CD4-positive, alpha-beta memory T cell (primary cell): ENCODE results near the gene APOC1. TPM values are rescaled to one million over a fixed set of nuclear protein-coding genes. Genes with fewer than 3 reads are reported as not detected.

Experiments
- CTCF ChIA-PET: fragments of 350-600 bp; sonication (Branson Sonifier 250); formaldehyde crosslinking; loops from one replicate; lab custom pipeline; 2021; ENCODE audit warnings: inconsistent platforms; ENCODE audit not compliant: partially characterized antibody; lab: Charles Lee
- POLR2A ChIA-PET: fragments of 350-600 bp; sonication (Branson Sonifier 250); formaldehyde crosslinking; loops from one replicate; lab custom pipeline; 2021; ENCODE audit not compliant: partially characterized antibody; lab: Charles Lee
- DNase-seq, 5 donors: peaks; one replicate each; pipeline versions ENCODE4 v3.0.0 to v3.0.0-alpha.2; 2020 to 2022; ENCODE audit warnings: mixed read lengths in 1 of 5
- H3K27ac ChIP-seq: one replicate; pipeline ENCODE4 v1.7.0; 2013; ENCODE audit warnings: low read depth, low read length
- H3K27me3 ChIP-seq: 2 replicates; pipeline ENCODE4 v1.7.0; 2013; ENCODE audit warnings: mild to moderate bottlenecking, low read length, moderate library complexity; ENCODE audit not compliant: insufficient read depth
- H3K36me3 ChIP-seq: 2 replicates; pipeline ENCODE4 v1.7.0; 2013; ENCODE audit warnings: mild to moderate bottlenecking, low read length, moderate library complexity; ENCODE audit not compliant: insufficient read depth
- H3K4me1 ChIP-seq: 2 replicates; pipeline ENCODE4 v1.7.0; 2013; ENCODE audit warnings: mild to moderate bottlenecking, low read length, moderate library complexity; ENCODE audit not compliant: insufficient read depth
- H3K4me3 ChIP-seq, 2 donors: one replicate each; pipeline ENCODE4 v1.7.0; 2013; ENCODE audit warnings: low read length in 2 of 2, mild to moderate bottlenecking in 1 of 2
- H3K9me3 ChIP-seq, 2 donors: one replicate each; pipeline ENCODE4 v1.7.0; 2013; ENCODE audit warnings: low read length in 2 of 2, control low read depth in 1 of 2; ENCODE audit not compliant: control insufficient read depth in 1 of 2
- H3K27ac Mint-ChIP-seq, 7 donors: one replicate each; pipeline ENCODE4 v1.8.0; 2020 to 2021; ENCODE audit warnings: mixed read lengths in 7 of 7, mild to moderate bottlenecking in 6 of 7, inconsistent platforms in 3 of 7, moderate library complexity in 3 of 7
- H3K27me3 Mint-ChIP-seq, 2 donors: one replicate each; pipeline ENCODE4 v1.8.0; 2020 to 2021; ENCODE audit warnings: mixed read lengths in 2 of 2
- H3K36me3 Mint-ChIP-seq, 2 donors: one replicate each; pipeline ENCODE4 v1.8.0; 2020 to 2021; ENCODE audit warnings: mixed read lengths in 2 of 2, inconsistent platforms in 1 of 2, mild to moderate bottlenecking in 1 of 2
- H3K4me1 Mint-ChIP-seq, 4 donors: one replicate each; pipeline ENCODE4 v1.8.0; 2020 to 2021; ENCODE audit warnings: mixed read lengths in 4 of 4, mild to moderate bottlenecking in 1 of 4
- H3K4me3 Mint-ChIP-seq, 8 donors: one replicate each; pipeline ENCODE4 v1.8.0; 2020 to 2021; ENCODE audit warnings: mixed read lengths in 8 of 8, mild to moderate bottlenecking in 7 of 8, moderate library complexity in 6 of 8, inconsistent platforms in 3 of 8
- H3K9me3 Mint-ChIP-seq, 8 donors: one replicate each; pipeline ENCODE4 v1.8.0; 2020 to 2021; ENCODE audit warnings: mixed read lengths in 8 of 8, mild to moderate bottlenecking in 5 of 8, inconsistent platforms in 3 of 8, moderate library complexity in 1 of 8
- intact Hi-C: fragments of 100-400 bp; cut with micrococcal nuclease; formaldehyde crosslinking; loops from one replicate; pipeline ENCODE4 v1.15.1; 2023
- polyA plus RNA-seq, 2 donors: library from polyadenylated mRNA; unstranded; fragments of 300-500 nt; fragmentation: Illumina TruSeq; gene quantifications; one replicate each; pipeline ENCODE4 v1.2.3, GENCODE V29; 2021
- total RNA-seq, 2 experiments: library from RNA; stranded (reverse); gene quantifications; one replicate each; pipeline ENCODE4 v1.2.3, GENCODE V29; 2021

Gene APOC1
- total and polyA plus RNA-seq, 4 experiments from 2014 or later = 6.4 to 7.0 TPM; not detected in 2

DNA sequence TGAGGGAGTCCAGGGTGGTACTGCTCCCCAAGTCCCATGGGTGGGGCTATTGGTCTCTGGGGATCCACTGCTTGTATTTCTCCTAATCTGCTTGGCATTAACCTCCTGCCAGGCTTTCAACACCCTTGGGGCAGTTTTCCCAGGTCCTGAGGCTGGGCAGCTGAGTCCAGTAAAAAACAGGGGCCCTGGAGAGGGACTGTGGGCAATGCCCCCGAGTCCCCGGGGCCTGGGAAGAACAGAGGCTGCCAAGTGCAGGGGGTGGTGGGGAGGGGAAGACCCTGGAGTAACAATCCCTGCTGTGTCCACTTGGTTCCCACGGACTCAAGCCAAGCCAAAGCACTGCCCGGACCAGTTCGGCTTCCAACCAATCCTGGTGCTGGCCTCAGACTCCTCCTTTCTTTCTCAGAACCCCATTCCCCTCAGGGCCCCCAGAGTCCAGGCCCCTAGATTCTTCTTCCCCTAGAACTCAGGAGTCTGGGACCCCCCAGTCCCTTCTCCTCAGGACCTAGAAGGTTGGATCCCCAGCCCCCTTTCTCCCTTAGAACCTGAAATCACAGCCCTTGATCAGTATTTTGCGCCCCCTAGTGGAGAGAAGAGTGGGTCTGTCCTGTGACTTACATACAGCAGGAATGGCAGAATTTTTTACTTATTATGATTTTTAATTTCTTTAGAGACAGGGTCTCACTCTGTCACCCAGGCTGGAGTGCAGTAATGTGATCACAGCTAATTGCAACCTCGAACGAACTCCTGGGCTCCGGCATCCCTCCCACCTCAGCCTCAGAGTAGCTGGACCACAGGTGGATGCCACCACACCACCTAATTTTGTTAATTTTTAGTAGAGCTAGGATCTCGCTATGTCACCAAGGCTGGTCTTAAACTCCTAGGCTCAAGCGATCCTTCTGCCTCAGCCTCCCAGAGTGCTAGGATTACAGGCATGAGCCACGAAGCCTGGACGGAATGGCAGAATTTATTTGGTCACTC lies 37.1 kb downstream of the APOC1 start:
- POLR2A ChIA-PET = no interaction called here
- H3K4me1 ChIP-seq = peaks cover 20% of the 10 kb centered on the region
- Mint-ChIP-seq H3K9me3 (peaks cover 0 to 6% (median 0%) of the 10 kb centered on the region in 8 donors), H3K27me3 (no peaks in the 10 kb centered on the region), H3K36me3 (peaks cover 0 to 18% of the 10 kb centered on the region in 2 donors), H3K27ac (peak overlapping the region in 2 of 7 donors; percentile 52 to 60), H3K4me3 (peak overlapping the region in 1 of 8 donors; percentile 31), H3K4me1 (peaks cover 13 to 29% (median 24%) of the 10 kb centered on the region in 4 donors)
- no peak overlapping the region for H3K27ac ChIP-seq
- no peaks in the 10 kb centered on the region for H3K36me3 ChIP-seq
- CTCF ChIA-PET = interaction anchor here (0.6 to 3.7 kb wide), 17 partner anchors 12 to 261 kb away, joined by 3 to 18 read pairs (median 4); partner anchors contain the start of gene PPP1R37
- intact Hi-C loops = loop anchor here (10.0 kb wide), 2 partner anchors 123 to 257 kb away; partner anchors contain the start of genes CEACAM16, GEMIN7 and ZNF296
- DNase-seq = peak; percentile 69 to 77 (median 74)
- H3K4me3 ChIP-seq = no peak overlapping the region
- no peaks in the 10 kb centered on the region for H3K9me3 ChIP-seq
- H3K27me3 ChIP-seq = no peaks in the 10 kb centered on the region

DNA sequence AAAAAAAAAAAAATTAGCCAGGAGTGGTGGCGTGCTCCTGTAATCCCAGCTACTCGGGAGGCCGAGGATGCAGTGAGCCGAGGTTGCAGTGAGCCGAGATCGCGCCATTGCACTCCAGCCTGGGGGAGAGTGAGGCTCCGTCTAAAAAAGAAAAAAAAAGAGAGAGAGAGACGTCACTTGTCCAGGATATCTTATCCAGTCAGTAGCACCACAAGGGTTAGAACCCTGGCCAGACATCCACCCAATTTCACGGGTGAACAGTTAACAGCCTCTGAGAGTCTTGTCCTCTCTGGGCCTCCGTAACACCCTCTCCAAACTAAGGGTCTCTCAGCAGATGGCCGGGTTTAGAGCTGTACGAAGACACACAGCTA lies 39.9 kb downstream of the APOC1 start:
- Histone ChIP-seq H3K27ac (peak overlapping the region; percentile 91), H3K4me1 (peaks cover 43% of the 10 kb centered on the region), H3K9me3 (no peaks in the 10 kb centered on the region), H3K27me3 (no peaks in the 10 kb centered on the region), H3K4me3 (peak overlapping the region; percentile 87 to 96), H3K36me3 (no peaks in the 10 kb centered on the region)
- Mint-ChIP-seq H3K4me3 (peak overlapping the region; percentile 92 to 99 (median 98)), H3K27me3 (no peaks in the 10 kb centered on the region), H3K4me1 (peaks cover 25 to 48% (median 43%) of the 10 kb centered on the region in 4 donors), H3K9me3 (peaks cover 0 to 6% (median 0%) of the 10 kb centered on the region in 8 donors), H3K36me3 (peaks cover 0 to 21% of the 10 kb centered on the region in 2 donors), H3K27ac (peak overlapping the region; percentile 96 to 99 (median 98))
- POLR2A ChIA-PET = interaction anchor here (1.0 to 3.9 kb wide), 7 partner anchors 20 to 224 kb away, joined by 3 to 22 read pairs (median 13); partner anchors contain the start of genes BLOC1S3, CLASRP, RELB and TOMM40
- CTCF ChIA-PET = interaction anchor here (0.7 to 3.7 kb wide), 2 partner anchors 51 to 155 kb away, joined by 3 to 18 read pairs; no protein-coding TSS in a partner anchor
- DNase-seq = no peak
- intact Hi-C loops = loop anchor here (10.0 kb wide), 2 partner anchors 121 to 259 kb away; partner anchors contain the start of genes CEACAM16, GEMIN7 and ZNF296

DNA sequence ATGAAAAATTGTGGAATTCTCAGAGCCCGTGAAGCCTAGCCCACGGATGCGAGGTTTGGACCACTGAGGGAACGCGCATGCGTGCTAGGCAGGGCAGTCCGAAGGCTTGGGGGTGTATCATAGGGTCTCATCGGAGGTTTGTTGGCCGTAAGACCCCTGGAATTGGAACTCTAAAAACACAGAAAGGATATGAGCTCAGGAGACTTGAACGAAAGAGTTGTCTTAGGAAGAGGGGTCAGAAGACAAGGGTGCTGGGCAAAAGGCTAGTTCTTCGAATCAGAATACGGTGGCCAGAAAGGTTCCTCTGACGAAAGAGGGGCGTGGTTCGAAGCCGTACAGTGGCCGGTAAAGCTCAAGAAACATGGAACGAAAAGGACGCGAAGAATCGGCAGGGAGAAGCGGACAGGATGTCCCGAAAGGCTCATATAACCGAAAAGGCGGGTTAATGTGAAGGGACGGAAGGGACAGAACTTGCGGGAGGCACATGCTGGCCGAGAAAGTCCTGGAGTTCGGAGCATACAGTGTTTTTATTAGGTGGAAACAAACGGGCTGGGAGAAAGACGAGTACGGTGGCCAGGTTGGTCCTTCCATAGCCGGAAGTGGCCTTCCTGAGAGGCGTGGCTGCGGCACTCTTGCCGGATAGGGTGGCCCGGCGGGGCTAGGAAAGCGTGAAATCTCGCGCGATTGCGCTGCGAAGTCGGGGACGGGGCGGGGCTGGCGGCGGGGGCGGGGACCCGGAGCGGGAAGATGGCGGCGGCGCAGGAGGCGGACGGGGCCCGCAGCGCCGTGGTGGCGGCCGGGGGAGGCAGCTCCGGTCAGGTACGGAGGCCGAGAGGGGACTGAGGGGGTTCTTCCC lies 40.5 kb downstream of the APOC1 start, which contains the start of gene CLPTM1:
Gene CLPTM1 (plus strand): TSS at position 732 of the 856 bp plus-strand sequence. CDS start 16 bp downstream, at position 748.
- Mint-ChIP-seq H3K4me1 (peaks cover 30 to 54% (median 46%) of the 10 kb centered on the region in 4 donors), H3K9me3 (peaks cover 0 to 6% (median 0%) of the 10 kb centered on the region in 8 donors), H3K27ac (peak within 1 kb of the TSS; percentile 96 to 99 (median 98)), H3K4me3 (peak within 1 kb of the TSS; percentile 92 to 99 (median 98)), H3K36me3 (peaks cover 2 to 20% of the 10 kb centered on the region in 2 donors), H3K27me3 (no peaks in the 10 kb centered on the region)
- ChIA-PET CTCF (interaction anchor here (0.7 to 3.7 kb wide), 2 partner anchors 51 to 156 kb away, joined by 3 to 18 read pairs; no protein-coding TSS in a partner anchor), POLR2A (interaction anchor here (0.7 to 3.9 kb wide), 10 partner anchors 12 to 514 kb away, joined by 3 to 22 read pairs (median 8); partner anchors contain the start of genes BLOC1S3, CLASRP, RELB and TOMM40)
- no peaks in the 10 kb centered on the region for H3K36me3 ChIP-seq
- intact Hi-C loops = loop anchor here (1.0 to 10.0 kb wide), 7 partner anchors 40 to 260 kb away; partner anchors contain the start of genes BLOC1S3, CEACAM16, GEMIN7 and TRAPPC6A
- DNase-seq = peak; percentile 96
- no peaks in the 10 kb centered on the region for H3K9me3 ChIP-seq
- H3K27me3 ChIP-seq = no peaks in the 10 kb centered on the region
- H3K4me1 ChIP-seq = peaks cover 43% of the 10 kb centered on the region
- H3K4me3 ChIP-seq = peak within 1 kb of the TSS; percentile 87 to 96
- peak within 1 kb of the TSS; percentile 91 for H3K27ac ChIP-seq

DNA sequence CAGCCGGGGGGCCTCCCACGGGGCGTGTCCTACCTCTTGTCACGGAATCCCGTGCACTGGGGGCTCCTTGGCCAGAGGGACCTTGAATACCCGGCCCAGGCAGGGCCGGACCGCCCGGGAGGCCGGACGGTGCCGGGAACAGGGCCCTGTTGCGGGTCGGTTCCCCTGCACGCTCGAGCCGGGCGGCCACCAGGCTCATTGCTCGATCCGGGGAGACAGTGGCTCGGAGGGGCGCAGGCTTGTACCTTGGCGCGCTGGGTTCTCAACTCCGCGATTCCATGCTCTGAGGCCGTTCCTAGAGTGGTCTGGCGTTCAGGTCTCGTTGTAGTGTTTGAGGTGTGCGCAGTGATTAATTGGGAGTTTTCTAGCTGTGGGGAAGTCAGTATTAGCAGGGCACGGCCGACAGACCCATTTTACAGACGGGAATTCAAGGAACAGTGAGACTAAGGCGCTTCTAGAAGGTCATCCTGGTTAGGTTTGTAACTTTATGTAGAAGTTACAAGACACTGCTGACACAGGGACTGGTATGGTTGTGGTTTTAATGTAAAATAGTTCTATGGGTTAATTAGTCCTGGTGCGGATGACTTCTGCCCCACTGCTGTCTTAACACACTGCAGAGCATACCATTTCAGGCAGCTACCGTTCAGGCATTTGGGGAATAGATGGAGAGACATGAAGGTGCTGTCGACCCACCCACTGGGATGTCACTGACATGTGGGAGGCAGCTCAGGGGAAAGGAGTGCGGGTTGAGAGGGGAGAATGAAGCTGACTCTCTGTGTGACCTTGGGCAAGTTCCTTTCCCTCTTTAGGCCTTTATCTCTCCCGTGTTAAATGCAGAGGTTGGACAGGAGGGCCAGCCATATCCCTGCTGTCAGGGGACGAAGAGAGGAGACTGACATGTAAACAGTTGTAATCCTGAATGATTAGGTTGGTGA lies 41.4 kb downstream of the APOC1 start:
- peaks cover 36 to 63% (median 50%) of the 10 kb centered on the region in 4 donors for H3K4me1 Mint-ChIP-seq
- intact Hi-C loops = loop anchor here (1.0 to 10.0 kb wide), 7 partner anchors 40 to 261 kb away; partner anchors contain the start of genes BLOC1S3, CEACAM16, GEMIN7 and TRAPPC6A
- H3K4me3 Mint-ChIP-seq = peak overlapping the region; percentile 92 to 99 (median 96)
- Histone ChIP-seq H3K36me3 (no peaks in the 10 kb centered on the region), H3K27ac (peak overlapping the region; percentile 91), H3K9me3 (no peaks in the 10 kb centered on the region), H3K4me3 (peak overlapping the region; percentile 82 to 96), H3K4me1 (peaks cover 43% of the 10 kb centered on the region), H3K27me3 (no peaks in the 10 kb centered on the region)
- ChIA-PET CTCF (no interaction called here), POLR2A (interaction anchor here (0.7 to 3.9 kb wide), 9 partner anchors 11 to 513 kb away, joined by 3 to 22 read pairs (median 12); partner anchors contain the start of genes BLOC1S3, CLASRP, RELB and TOMM40)
- H3K27me3 Mint-ChIP-seq = no peaks in the 10 kb centered on the region
- peak overlapping the region; percentile 87 to 99 (median 96) for H3K27ac Mint-ChIP-seq
- no peak for DNase-seq
- peaks cover 0 to 6% (median 0%) of the 10 kb centered on the region in 8 donors for H3K9me3 Mint-ChIP-seq
- peaks cover 8 to 22% of the 10 kb centered on the region in 2 donors for H3K36me3 Mint-ChIP-seq

DNA sequence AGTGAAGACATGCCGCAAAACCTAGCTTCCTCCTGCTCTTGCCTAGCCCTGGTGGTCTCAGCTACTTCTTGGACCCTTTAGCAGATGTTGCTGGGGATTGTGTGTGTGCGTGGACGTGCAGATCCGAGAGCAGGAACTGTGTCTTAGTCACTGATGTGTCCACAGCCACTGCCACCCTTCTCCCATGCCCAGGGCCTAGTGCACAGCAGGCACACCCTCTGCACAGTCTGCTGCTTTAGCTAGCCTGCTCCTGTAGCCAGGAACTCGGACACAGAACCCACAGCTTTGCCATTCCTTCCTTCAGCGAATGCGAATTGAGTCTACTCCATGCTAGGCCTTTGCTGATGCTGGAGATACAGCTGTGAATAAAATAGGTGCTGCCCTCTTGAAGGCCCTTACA lies 43.1 kb downstream of the APOC1 start:
- Histone ChIP-seq H3K27me3 (no peaks in the 10 kb centered on the region), H3K27ac (no peak overlapping the region), H3K4me1 (peaks cover 43% of the 10 kb centered on the region), H3K9me3 (no peaks in the 10 kb centered on the region), H3K4me3 (no peak overlapping the region), H3K36me3 (peaks cover 12% of the 10 kb centered on the region)
- Mint-ChIP-seq H3K9me3 (peaks cover 0 to 6% (median 0%) of the 10 kb centered on the region in 8 donors), H3K4me3 (peak overlapping the region in 6 of 8 donors; percentile 12 to 98 (median 94)), H3K4me1 (peaks cover 39 to 71% (median 49%) of the 10 kb centered on the region in 4 donors), H3K27me3 (no peaks in the 10 kb centered on the region), H3K27ac (peak overlapping the region in 2 of 7 donors; percentile 94 to 96), H3K36me3 (peaks cover 20 to 35% of the 10 kb centered on the region in 2 donors)
- DNase-seq = no peak
- CTCF ChIA-PET = interaction anchor here (1.1 kb wide), 1 partner anchor 21 kb away, joined by 3 read pairs; no protein-coding TSS in a partner anchor
- intact Hi-C loops = loop anchor here (10.0 kb wide), 2 partner anchors 117 to 263 kb away; partner anchors contain the start of genes CEACAM16, GEMIN7 and ZNF296
- POLR2A ChIA-PET = interaction anchor here (0.7 to 3.9 kb wide), 2 partner anchors 44 to 145 kb away, joined by 4 to 22 read pairs; partner anchors contain the start of gene RELB
